GM19328 (cell line): ENCODE results near the gene CCN5.

ENCODE experiments used
- ATAC-seq: cut with Tn5 transposase; IDR thresholded peaks from one replicate; pipeline ENCODE4 v1.9.1; 2021; ENCODE audit warnings: mild to moderate bottlenecking, moderate library complexity; ENCODE audit not compliant: unreplicated experiment

CCN5 gene

GRCh38 chr20:44715499-44716308 is 535 bp downstream of the CCN5 start:
- no peak for ATAC-seq

DNA sequence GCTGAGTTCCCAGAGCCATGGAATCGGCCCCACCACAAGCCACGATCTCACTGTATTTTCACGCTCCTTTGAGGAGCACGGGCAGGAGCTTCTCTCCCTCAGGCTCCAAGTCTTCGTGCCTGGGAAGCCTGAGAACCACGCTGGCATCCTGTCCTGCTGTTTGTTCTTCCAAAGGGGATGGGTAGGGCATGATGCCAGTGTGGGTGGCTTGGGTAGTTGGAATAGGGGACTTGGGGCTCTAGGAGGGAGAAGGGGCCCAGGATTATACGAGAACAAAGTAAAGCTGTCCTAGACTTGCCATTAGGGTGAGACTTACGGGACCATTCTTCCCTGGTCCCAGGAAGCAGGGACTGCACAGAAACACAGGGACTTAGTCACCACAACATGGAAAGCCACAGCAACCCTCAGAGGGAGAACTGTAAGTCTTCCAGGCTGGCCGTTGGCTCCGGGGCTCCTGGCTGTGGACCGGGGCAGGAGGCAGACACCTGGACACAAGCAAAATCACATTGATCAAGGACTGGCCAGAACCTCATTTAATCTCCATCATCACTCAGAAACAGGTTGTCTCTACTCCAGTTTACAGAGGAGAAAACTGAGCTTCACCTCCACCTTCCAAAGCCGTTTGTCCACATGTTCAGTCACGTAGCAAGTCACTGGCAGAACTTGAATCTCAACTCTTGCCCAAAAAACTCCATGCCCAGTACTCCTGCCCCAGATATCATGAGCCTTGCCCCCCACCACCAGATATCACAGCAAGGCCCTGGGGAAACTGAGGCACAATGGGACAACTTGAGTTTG is 1.3 kb downstream of the CCN5 start:
- no peak for ATAC-seq

DNA sequence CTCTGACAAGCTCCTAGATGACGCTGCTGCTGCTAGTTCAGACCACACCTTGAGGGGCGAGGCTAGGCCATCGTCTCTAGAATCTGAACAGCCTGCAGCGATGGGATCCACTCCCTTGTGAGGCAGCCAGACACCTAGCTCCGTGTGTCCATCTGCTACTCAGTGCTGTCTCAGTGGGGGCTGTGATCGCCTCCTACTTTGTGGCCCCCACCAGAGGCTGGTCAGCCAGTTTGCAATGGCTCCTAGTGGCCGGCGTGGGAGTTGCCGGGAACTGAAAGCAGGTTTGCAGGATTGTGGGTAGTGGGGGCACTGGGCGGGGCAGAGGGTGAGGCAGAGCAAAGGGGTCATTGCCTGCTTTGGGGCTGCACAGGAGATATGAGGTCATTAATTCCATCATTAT is 2.8 kb downstream of the CCN5 start:
- ATAC-seq = no peak

DNA sequence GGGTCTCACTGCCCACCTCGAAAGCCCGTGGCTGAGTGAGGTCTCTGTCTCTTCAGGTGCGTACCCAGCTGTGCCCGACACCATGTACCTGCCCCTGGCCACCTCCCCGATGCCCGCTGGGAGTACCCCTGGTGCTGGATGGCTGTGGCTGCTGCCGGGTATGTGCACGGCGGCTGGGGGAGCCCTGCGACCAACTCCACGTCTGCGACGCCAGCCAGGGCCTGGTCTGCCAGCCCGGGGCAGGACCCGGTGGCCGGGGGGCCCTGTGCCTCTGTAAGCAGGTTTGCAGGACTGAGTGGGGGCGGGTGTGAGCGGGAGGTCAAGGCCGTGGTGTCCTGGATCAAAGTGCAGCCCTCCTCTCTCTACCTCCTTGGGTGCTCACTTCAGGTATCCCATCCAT is 4.7 kb downstream of the CCN5 start:
- ATAC-seq = no peak

DNA sequence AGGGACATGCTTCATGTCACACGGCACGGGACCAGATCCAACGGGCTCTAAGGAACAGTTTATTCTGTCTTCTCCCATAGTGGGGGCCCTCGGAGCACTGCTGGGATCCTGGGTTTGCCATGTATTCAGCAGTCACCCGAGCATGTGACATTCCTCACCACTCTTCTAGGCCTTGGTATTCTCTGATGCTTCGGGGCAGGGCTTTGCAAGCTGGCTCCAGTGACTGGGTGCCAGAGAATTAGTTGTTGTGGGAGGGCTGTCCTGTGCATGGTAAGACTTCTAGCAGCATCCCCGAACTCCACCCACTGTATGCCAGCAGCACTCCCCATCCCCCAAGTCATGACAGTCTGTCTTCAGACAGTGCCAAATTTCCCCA is 5.4 kb downstream of the CCN5 start:
- no peak for ATAC-seq

- ATAC-seq = no peak
These were observed 6.0 kb downstream of the CCN5 start for GRCh38 chr20:44720997-44721784.

DNA sequence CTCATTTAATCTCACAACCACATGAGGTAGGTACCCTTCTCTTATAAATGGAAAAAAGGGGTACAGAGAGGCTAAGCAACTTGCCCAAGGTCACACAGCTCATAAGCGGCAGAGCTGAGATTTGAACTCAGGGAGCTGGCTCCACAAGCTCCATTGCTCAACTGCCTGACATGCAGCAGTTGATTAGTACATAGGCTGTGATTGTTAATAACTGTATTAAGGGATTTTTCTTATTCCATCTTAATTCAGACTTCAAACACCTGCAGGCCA is 6.6 kb downstream of the CCN5 start:
- no peak for ATAC-seq

DNA sequence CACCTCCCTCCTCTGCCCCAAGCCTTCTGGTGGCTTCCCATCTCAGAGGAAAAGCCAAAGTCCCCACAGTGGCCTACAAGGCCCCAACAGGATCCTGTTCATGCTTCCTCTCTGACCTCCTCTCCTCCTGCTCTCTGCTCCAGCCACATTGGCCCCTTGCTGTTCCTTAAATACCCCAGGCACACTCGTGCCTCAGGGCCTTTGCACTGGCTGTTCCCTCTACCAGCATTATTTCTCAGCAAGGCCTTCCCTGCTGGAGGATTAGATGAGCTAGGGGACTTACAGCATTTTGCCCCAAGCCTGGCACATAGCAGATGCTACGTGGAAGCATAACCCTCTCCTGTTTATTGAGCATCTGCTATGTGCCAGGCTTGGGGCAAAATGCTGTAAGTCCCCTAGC is 7.8 kb downstream of the CCN5 start:
- ATAC-seq = no peak

- ATAC-seq = no peak
These were observed 8.2 kb downstream of the CCN5 start for GRCh38 chr20:44723391-44723790.

DNA sequence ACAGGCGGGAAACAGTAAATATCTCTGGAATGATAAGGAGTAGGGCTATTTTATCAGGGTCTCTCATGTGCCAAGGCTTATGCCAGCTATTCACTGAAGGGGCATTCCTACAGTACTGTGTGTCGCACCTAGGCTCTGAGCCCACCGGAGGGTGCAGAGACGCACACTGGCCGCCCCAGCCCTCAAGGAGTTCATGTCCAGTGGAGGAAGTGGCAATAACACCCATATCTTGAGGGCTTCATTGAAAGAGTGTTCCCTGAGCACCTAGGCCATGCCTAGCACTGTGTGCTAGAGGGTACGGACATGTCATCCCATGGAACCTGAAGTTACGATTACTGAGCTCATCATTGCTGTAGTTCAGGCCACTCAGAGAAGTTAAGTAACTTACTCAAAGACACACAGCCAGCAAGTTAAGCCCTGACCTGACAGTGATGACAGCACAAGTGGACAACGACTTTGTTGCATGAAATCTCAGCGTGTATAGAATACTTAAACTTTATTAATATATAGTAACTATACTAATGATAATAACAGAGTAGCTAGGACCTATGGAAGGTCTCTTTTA is 8.7 kb downstream of the CCN5 start:
- no peak for ATAC-seq

DNA sequence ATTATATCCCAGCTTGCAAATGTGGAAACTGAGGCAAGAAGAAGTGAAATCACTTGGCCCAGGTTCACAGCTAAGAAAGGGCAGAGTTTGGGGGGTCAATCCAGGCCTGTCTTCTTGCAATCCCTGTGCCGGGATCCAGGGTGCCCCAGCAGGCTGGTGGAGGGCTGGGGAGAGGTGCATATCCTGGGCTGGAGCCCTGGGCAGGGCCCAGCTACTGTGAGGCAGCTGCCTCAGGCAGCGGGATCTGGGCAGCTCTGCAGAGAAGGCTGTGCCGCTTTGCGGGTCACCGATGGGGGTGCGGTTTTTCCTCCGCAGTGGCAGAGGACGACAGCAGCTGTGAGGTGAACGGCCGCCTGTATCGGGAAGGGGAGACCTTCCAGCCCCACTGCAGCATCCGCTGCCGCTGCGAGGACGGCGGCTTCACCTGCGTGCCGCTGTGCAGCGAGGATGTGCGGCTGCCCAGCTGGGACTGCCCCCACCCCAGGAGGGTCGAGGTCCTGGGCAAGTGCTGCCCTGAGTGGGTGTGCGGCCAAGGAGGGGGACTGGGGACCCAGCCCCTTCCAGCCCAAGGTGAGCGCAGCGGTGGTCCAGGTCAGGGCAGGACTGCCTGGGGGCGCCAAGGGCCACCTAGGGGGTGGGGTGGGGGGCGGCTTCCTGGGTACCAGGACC is 9.4 kb downstream of the CCN5 start:
- ATAC-seq = no peak

DNA sequence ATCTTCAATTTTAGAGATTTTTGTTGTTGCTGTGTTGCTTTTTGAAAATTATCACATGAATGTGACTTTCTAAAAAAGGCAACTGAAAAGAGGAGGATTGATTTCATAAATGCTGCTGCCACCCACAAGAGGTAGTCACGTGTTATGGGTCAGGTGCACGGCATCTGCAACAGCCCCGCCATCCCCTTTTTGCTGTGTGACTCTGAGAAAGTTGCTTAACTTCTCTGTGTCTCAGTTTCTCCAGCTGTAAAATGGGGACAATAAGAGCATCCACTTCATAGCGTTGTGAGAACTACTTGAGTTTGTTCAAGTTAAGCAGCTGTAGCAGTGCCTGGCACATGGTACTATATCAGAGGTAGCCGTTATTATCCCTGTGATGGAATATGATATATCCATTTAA is 10.7 kb downstream of the CCN5 start:
- no peak for ATAC-seq

- no peak for ATAC-seq
These were observed 11.9 kb downstream of the CCN5 start for GRCh38 chr20:44727039-44727438.

GRCh38 chr20:44727651-44728050 is 12.5 kb downstream of the CCN5 start:
- ATAC-seq = no peak

DNA sequence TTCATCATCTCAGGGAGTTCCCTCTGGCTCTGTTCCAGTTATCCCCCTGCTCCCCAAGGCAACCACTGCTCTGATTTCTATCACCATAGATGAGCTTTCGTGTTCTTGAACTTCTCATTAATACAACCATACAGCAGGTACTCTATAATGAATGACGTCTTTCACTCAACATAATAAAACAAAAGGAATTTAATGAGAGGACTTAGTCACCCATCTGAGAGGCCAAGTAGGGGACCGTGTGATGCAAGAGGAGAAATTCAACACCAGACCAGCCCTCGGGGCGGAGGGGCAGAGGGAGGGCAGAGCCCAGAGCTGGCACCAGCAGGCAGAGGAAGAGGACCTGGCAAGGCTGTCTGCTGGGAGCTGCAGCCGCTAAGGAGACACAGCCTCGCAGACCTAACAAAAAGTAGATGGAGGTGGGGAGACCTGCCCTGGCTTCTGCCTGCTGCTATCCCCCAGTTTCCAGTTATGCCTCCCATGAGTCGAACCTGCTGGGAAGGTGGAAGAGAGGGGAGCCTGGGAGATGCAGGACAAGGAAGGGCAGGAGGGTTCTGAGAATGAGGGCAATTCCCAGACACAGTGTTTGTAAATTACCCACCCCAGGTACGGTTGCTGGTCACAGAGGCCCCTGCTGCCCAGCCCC is 13.8 kb downstream of the CCN5 start:
- no peak for ATAC-seq

DNA sequence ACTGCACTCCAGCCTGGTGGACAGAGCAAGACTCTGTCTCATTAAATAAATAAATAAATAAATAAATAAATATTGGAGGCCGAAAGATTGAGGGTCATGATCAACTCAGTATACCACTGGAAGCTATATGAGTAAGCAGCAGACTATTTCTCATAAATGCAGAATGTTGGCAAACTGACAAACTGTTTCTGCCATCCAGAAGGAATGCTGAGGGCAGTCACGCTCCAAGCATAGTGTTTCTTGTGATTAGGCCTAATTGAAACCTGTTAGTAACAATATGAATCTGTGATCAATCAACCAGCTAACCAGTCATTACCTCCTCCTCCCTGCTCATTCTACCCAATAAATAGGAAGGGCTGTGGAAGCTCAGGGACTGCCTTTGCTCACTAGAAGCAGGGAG is 15.3 kb downstream of the CCN5 start:
- no peak for ATAC-seq

DNA sequence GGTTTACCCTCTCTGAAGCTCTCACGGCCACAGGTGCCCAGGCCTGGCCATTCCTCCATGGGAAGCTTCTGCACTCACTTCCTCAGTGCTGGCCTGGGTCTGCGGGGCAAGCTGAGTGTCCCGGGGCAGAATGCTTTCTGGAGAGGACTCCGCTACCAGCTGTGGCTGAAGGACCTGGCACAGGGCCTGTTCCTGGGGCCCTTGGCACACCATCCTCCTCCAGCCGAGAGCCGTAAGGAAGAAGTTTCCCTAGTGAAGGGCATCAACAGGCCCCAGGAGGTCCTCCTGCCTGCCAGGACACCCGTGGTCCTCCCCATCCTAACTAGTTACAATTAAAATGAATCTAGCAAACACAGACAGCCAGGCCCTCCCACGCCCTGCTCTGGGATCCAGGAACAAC is 16.5 kb downstream of the CCN5 start:
- no peak for ATAC-seq

DNA sequence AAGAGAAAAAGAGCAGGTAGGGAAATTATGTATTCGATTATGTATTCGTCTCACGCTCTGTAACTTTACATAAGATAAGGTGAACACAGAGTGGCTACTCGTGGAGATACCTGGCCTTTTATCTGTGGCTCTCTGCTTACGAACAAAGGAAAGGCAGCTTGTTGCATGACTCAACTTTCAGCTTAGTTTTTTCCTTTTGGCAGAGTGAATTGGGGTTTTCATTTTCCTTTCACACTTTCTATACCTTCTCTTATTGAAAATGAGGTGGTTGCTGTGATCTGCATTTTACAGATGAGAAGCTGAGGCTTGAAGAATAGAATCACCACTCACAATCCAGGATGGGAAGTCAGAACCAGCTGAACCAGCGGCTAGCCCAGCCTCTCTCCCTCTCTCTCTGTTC is 17.2 kb downstream of the CCN5 start:
- ATAC-seq = no peak

GRCh38 chr20:44733341-44734069 is 18.3 kb downstream of the CCN5 start:
- no peak for ATAC-seq

DNA sequence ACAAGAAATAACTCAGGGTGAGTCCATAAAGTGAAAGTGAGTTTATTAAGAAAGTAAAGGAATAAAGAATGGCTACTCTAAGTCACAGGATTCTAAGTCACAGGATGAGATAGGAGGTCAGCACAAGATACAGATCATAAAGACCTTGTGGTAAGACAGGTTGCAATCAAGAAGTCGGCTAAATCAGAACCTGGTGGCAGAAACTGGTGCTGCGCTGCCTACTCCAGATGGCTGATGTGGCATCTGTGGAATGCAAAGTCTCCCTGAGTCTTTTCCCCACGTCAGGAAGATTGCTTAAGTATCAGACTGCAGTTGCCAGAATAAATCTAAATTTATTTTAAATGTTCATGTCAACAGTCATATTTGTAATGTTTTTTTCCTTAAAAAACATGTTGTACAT is 19.8 kb downstream of the CCN5 start:
- no peak for ATAC-seq
